AG04449 (cell line): ENCODE data around the gene B3GALT5.
"Not testable (repeated sequence)": the region's sequence is repeated elsewhere in the genome, so short reads cannot be mapped to it uniquely, and the experiment has no call there.

Experiments used
- CTCF ChIA-PET: fragments of 350-600 bp; formaldehyde crosslinking; extraction: SDS; loops from one replicate; lab custom pipeline; 2021; ENCODE audit warnings: antibody characterized with exemption; lab: Yijun Ruan, JAX
- POLR2A ChIA-PET: fragments of 400-600, 350-600 bp; formaldehyde crosslinking; extraction: SDS; loops from one replicate; lab custom pipeline; 2020; ENCODE audit warnings: antibody characterized with exemption, inconsistent platforms; lab: Yijun Ruan, JAX
- DNase-seq: peaks from one replicate; pipeline ENCODE4 v3.0.0-alpha.2; 2010; ENCODE audit warnings: low read depth, low spot score
- H3K4me3 ChIP-seq: 2 replicates; pipeline ENCODE4 v1.5.1; 2011; ENCODE audit warnings: low read depth, mild to moderate bottlenecking, control low read depth, low read length
- TF ChIP-seq, protein P1 (sequence below): IDR thresholded peaks from one replicate; pipeline ENCODE4 v1.5.1; 2011; ENCODE audit warnings: mild to moderate bottlenecking, moderate library complexity, low read length, control low read depth, inconsistent platforms; ENCODE audit not compliant: insufficient read depth; ENCODE audit errors: missing control alignments

B3GALT5 gene

DNA sequence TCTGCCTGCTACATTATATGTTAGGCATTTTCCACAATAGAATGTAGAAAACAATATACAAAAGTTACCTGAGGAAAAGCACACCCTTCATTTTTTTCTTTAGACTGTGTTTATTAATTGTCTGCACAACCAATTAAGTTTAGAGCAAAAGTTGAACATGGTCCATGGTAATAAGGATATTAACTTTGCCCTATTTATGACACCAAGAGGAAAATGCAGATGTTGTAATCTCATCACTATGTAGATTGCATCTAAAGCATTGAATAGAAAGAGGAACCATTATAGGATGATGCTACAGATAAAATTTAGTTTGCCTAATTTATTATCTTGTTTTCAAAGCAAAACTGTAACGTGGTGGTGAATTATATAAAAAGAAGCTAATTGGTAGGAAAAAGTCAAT lies 72.5 kb downstream of the B3GALT5 start:
- CTCF ChIA-PET, result interaction anchor here (0.9 to 1.1 kb wide), 2 partner anchors 16 to 31 kb away, joined by 3 read pairs; no protein-coding TSS in a partner anchor
- TF ChIP-seq, protein P1, sequence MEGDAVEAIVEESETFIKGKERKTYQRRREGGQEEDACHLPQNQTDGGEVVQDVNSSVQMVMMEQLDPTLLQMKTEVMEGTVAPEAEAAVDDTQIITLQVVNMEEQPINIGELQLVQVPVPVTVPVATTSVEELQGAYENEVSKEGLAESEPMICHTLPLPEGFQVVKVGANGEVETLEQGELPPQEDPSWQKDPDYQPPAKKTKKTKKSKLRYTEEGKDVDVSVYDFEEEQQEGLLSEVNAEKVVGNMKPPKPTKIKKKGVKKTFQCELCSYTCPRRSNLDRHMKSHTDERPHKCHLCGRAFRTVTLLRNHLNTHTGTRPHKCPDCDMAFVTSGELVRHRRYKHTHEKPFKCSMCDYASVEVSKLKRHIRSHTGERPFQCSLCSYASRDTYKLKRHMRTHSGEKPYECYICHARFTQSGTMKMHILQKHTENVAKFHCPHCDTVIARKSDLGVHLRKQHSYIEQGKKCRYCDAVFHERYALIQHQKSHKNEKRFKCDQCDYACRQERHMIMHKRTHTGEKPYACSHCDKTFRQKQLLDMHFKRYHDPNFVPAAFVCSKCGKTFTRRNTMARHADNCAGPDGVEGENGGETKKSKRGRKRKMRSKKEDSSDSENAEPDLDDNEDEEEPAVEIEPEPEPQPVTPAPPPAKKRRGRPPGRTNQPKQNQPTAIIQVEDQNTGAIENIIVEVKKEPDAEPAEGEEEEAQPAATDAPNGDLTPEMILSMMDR, result no peak
- POLR2A ChIA-PET, result no interaction called here
- no peak for DNase-seq
- no peak overlapping the region for H3K4me3 ChIP-seq

- H3K4me3 ChIP-seq, result no peak overlapping the region
- POLR2A ChIA-PET, result no interaction called here
- no peak for DNase-seq
- CTCF ChIA-PET, result interaction anchor here (0.9 to 1.1 kb wide), 2 partner anchors 16 to 30 kb away, joined by 3 read pairs; no protein-coding TSS in a partner anchor
- TF ChIP-seq, protein P1, result no peak
Observed at GRCh38 chr21:39685991-39686390, 73.3 kb downstream of the B3GALT5 start.

DNA sequence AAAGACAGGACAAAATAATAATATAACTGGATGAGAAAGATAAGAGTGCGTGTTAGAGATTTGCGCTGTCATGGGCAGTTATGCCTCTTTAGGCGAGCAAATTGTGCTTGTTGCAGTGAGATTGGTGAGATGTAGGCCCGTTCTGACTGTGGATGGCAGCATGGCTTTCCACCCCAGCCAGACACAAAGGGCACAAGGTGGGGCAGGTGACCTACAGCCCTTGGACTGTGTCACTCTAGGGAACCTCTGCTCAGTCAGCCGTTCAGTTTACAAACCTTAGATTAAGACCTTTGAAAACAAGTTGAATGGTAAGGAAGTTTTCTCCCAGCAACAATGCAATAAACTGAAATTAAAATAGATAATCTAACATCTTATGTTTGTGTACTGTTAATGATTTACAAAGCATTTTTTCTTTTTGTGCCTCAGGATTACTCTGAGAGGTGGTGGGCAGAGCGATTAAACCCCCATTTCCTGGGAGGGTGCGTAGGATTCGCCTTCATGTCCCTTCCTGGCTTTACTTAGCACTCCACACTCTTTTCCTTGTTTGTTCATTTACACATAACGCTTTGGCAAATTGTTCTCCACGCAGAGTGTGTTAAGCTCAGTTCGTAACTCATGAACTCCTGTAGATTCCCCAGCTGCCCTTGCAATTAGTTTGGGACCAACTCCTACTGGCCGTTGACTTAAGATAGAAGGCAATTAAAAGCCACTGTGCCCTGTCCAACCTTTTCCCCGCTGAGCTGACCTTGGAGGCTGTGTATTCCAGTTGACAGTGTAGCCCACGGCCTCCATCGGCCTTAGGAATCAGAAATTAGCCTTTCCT lies 74.1 kb downstream of the B3GALT5 start:
- no peak overlapping the region for H3K4me3 ChIP-seq
- TF ChIP-seq, protein P1, result no peak
- POLR2A ChIA-PET, result no interaction called here
- DNase-seq, result no peak
- CTCF ChIA-PET, result interaction anchor here (0.7 to 1.1 kb wide), 2 partner anchors 15 to 84 kb away, joined by 3 read pairs; no protein-coding TSS in a partner anchor

DNA sequence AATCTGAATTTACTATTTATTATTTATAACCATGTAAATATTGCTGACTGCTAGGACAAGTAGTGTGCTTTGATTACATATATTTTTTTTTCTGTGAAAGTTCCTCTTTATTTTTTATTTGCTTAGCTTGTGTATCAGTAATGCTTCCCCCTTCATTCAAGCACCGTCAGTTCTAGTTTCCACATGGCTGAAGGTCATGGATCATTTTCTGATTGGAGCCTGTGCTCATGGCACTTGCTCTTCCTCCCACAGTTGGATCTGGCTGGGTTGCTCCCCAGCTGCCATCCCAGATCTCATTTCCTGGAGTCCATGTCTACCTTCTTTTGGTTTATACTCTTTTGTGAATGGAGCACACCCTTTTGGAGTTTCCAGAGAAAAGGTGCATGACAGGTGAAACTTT lies 75.3 kb downstream of the B3GALT5 start:
- no peak for DNase-seq
- POLR2A ChIA-PET, result no interaction called here
- TF ChIP-seq, protein P1, result no peak
- CTCF ChIA-PET, result interaction anchor here (1.4 kb wide), 1 partner anchor 170 kb away, joined by 3 read pairs; no protein-coding TSS in a partner anchor
- no peak overlapping the region for H3K4me3 ChIP-seq

DNA sequence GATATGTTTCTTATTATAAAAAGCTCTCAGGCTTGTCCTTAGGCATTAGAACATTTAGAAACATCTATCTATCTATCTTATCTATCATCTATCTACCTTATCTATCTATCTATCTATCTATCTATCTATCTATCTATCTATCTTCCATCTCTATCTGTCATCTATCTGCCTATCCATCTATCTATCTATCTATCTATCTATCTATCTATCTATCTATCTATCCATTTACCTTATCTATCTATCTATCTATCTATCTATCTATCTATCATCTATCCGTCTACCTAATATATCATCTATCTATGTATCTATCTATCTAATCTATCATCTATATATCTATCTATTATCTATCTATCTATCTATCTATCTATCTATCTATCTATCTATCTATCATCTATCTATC lies 77.1 kb downstream of the B3GALT5 start:
- H3K4me3 ChIP-seq, CTCF ChIA-PET, DNase-seq, POLR2A ChIA-PET: not testable (repeated sequence)

DNA sequence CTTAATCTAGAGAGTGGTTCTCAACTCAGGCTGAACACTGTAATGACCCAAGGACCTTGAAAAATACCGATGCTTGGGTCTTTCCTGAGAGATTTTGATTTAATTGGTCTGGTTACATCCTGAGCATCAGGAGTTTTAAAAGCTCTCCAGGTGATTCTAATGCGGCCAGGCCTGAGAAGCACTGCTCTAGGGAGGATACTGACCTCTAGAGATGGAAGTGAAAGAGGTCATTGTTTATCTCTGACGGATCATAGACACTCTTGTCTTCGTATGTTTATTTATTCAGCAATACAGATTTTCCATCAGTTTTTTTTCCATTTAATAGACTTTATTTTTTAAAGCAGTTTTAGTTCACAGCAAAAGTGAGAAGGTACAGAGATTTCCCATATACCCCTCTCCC lies 77.7 kb downstream of the B3GALT5 start:
- ChIA-PET POLR2A (no interaction called here), CTCF (interaction anchor here (2.7 kb wide), 1 partner anchor 172 kb away, joined by 10 read pairs; no protein-coding TSS in a partner anchor)
- TF ChIP-seq, protein P1, result no peak

More for the DNA sequence above, 77.7 kb downstream of the B3GALT5 start:
- no peak overlapping the region for H3K4me3 ChIP-seq
- DNase-seq, result no peak
